GM19452 (cell line): ENCODE results near the gene CARMIL3.
A peak's percentile ranks its signal among the peaks of the same experiment; 100 is the strongest.
"Not testable (repeated sequence)": the region's sequence is repeated elsewhere in the genome, so short reads cannot be mapped to it uniquely, and the experiment has no call there.

ENCODE experiments used
- ATAC-seq: cut with Tn5 transposase; IDR thresholded peaks from one replicate; pipeline ENCODE4 v1.9.1; 2021; ENCODE audit not compliant: unreplicated experiment

The CARMIL3 gene

DNA sequence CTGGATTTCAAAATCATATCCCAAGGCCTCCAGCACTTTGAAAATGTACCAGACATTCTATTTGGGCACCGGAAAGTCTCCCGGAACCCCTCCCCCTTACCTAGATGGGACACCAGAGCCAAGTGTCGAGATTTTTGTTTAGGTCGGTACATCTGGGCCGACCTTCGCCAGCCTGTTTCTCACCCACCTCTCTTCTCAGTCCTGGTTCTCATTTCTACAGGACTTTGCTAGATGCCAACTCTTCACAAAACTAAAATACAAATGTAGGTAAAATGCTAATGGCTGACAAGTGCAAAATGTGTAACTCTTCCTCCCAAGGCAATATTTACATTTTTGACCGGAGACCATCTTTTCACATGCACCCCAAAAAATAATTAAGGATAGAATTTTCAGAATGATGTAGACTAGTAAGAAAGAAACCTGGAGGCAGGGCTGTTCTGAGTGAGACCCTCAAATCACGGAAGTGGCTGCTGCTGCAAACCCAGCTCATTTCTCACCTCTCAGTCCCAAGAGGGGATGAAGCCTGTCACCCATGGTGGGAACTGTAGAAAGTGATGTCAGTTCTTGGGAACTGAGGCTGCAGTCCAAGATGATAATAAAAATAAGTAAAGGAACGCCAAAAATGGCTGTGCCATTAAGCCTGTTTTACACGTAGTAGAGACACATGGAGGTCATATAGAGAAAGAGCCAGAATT is 14.7 kb upstream of the CARMIL3 start:
- ATAC-seq: peak; percentile 37

DNA sequence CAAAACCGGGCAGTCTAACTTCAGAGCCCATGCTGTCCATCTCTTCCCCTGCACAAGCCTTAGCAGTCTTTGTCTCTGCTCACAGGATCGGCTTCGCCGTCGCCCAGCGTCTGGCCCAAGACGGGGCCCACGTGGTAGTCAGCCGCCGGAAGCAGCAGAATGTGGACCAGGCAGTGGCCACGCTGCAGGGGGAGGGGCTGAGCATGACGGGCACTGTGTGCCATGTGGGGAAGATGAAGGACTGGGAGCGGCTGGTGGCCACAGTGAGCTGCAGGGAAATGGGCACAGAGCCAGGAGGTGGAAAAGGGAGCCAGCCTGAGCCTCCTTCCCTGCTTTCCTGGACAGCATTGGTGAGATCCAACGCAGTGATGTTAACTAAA is 14.2 kb upstream of the CARMIL3 start:
- no peak for ATAC-seq

- no peak for ATAC-seq
Observed at GRCh38 chr14:24038686-24039085, 13.1 kb upstream of the CARMIL3 start.

- no peak for ATAC-seq
Observed at GRCh38 chr14:24040692-24041091, 11.1 kb upstream of the CARMIL3 start.

DNA sequence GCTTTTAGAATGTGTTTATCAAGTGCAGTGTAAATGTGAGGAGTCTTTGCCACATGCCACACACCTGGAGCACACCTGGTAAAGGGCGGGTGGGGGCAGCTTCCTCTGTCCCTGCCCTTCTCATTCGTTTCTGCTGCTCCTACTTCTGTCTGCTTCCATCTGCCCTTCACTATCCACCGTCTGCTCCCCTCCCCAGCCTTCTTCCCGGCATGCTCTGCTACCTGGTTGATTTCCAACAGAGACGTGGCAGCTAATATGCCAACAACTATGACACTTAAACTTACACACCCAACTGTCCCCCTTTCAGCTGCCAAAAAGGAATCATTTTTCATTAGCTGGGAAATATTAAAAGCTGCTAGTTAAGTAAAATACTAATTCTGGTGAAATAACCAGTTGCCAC is 9.1 kb upstream of the CARMIL3 start:
- ATAC-seq: no peak

DNA sequence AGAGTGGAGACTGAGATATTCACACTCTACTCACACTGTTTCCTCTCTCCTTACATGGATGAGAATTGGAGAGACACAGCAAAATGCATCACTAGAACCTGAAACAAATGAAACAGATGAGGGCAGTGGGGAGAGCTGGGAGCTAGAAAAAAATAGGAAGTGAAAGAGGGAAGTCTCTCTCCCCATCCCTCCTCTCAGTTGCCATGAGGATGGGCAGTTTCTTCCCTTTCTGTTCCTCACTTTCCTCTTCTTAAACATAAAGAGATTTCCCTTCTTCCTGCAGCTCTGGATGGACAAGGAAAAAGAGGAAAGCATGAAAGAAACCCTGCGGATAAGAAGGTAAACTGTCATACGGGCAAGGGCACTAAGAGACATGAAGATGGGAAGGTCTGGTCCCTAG is 2.8 kb upstream of the CARMIL3 start:
- ATAC-seq: not testable (repeated sequence)

DNA sequence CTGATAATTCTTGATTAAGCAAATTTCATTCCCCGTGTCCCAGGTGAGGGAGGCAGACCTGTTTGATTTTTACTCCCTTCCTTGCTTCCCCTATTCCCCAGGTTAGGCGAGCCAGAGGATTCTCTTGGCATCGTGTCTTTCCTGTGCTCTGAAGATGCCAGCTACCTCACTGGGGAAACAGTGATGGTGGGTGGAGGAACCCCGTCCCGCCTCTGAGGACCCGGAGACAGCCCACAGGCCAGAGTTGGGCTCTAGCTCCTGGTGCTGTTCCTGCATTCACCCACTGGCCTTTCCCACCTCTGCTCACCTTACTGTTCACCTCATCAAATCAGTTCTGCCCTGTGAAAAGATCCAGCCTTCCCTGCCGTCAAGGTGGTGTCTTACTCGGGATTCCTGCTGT is 1.1 kb upstream of the CARMIL3 start:
- not testable (repeated sequence) for ATAC-seq

GRCh38 chr14:24051176-24051788 is 527 bp upstream of the CARMIL3 start:
- ATAC-seq: peak; percentile 10

DNA sequence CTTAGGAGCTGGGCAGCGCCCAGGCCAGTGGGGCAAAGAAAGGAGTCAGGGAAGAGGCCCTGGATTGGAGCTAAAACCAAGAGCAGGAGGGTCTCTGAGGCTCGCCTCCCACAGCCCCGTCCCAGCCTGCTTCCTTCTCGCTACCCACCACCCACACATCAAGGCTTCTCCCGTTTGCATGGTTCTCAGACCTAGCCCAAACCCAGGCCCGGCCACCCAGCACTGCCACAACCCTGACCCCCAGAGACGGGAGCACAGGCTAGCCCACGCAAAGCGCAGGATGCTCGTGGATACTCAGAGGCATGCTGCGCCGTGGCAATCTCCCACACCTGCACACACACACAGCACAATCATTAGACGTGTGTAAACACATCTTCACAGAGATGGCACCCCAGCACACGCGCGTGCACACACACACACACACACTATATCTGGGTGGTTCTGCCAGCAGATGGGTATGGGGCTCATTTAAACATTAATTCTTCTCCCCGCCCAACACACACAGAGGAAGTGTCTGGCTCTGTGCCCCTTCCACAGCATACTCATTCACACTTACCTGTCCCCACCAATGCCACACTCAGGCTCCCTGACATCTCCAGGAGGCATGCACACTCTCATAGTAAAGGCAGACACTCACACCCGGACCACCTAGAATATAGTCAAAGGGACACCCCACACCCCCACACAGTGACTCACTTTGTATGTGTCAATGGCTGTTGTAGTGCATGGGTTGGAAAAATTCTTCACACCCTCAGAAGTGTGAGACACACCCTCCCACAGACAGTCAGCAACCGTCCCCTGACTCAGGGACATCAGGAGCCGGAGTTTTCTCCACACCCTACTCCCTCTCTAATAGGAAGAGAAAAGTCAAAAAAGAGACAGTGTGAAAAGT is 1.1 kb downstream of the CARMIL3 start:
- no peak for ATAC-seq

GRCh38 chr14:24053548-24054323 is 1.9 kb downstream of the CARMIL3 start:
- no peak for ATAC-seq

GRCh38 chr14:24054324-24054641 is 2.5 kb downstream of the CARMIL3 start:
- ATAC-seq: no peak

- ATAC-seq: no peak
Observed at GRCh38 chr14:24054646-24055045, 2.8 kb downstream of the CARMIL3 start.

DNA sequence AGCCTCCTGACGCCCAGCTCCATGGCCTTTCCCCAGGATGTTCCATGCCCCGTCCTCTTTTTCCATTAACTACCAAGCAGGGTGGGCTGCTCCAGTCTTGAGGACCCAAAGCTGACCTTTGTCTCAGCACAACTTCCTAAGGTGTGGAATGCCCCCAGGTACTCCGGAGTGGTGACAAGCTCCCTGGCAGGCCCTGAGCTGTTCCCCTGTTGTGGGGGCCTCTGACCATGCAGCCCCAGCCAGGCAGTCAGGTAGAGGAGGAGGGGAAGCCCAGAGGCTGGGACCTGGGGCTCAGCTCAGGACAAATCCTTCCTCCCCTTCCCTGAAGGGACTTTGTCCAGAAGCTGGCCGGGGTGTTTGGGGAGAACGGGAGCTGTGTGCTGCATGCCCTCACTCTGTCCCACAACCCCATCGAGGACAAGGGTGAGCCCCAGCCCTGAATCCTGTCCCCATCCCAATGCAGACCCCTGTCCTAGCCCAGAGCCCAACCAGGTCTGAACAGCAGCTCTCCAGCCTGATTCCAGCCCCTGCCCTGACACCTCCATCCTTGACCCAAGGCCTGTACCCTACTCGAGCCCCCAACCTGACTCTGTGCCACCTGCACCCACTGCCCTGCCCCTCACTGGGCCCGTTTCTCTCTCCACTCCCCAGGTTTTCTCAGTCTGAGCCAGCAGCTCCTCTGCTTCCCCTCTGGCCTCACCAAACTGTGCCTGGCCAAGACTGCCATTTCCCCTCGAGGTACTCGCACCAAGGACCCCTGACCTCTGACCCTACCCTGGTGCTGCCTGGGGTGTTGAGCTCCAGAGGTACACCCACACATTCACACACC is 4.4 kb downstream of the CARMIL3 start:
- no peak for ATAC-seq

DNA sequence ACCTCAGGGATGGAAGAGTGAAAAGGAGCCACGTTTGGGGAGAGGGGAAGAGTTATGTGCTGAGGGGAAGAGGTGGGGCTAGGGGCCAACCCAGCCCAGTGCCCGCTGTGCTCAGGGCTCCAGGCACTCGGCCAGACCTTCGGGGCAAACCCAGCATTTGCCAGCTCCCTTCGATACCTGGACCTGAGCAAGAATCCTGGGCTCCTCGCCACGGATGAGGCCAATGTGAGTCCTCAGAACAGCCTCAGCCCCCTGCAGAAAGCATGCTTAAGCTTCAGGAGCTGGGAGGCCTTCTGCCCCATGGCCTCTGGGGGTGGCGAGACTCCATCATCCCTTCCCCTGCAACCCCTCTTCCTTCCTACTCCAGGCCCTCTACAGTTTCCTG is 5.0 kb downstream of the CARMIL3 start:
- ATAC-seq: no peak

DNA sequence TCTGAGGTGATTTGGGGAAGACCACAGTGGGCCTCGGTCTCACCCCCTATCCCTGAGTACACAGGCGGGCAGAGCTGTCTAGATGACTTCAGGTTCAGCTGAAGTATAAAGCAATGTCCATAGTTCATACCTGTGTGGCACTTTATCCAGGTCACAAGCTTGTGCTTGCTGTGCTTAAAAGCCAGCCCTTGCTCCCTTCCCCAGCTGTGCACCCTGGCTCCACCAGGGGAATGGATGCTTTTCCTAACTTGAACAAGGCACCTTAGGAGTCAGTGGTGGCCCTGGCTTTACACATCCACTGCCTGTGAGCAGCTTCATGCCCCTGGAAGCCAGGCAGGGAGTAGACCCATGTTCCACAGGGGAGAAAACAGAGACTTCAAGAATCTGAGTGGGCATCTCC is 5.5 kb downstream of the CARMIL3 start:
- ATAC-seq: no peak

- ATAC-seq: no peak
Observed at GRCh38 chr14:24057867-24058259, 6.1 kb downstream of the CARMIL3 start.

DNA sequence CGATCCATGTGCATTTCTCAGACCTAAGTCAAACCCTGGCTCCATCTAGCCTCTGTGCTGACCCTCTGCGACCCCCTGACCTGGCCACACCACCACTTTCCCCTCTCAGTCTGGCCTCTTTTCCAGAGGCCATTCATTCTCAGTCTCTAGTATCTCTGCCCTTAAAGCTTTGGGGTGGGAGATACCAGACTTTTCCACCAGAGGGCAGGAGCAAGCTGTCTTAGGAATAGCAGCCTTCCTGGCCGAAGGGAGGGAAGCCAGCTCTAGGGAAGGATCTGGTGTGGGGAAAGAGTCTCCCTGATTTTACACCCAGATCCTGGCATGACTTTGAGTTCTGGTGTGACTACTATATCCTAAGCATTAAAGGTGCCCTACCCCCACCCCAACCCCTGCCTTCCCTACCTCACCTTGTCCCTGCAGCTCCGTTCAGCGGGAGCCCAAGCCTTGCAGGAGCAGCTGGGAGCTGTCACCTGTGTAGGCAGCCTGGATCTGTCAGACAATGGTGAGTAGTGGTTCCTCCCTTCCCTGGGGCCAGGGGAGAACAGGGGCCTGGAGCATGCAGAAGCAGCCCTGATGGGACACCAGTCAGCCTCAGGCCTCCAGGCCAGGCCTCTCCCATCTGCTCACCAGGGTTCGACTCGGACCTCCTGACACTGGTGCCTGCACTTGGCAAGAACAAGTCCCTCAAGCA is 6.6 kb downstream of the CARMIL3 start:
- ATAC-seq: no peak

DNA sequence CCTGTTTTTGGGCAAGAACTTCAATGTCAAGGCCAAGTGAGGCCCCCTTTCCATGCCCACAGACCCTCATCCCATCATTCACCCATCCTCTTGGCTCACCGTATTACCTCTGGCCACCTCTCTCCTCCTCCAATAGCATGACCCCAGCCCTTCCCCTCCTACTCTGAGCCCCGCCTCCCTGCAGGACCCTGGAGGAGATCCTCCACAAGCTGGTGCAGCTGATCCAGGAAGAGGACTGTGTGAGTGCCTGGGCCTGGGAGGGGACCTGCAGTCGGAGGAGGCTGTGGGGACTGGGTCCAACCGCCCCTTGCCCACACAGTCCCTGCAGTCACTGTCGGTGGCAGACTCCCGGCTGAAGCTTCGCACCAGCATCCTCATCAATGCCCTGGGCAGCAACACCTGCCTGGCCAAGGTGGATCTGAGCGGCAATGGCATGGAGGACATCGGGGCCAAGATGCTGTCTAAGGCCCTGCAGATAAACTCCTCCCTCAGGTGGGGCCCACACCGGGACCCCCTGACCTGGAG is 7.2 kb downstream of the CARMIL3 start:
- ATAC-seq: no peak

DNA sequence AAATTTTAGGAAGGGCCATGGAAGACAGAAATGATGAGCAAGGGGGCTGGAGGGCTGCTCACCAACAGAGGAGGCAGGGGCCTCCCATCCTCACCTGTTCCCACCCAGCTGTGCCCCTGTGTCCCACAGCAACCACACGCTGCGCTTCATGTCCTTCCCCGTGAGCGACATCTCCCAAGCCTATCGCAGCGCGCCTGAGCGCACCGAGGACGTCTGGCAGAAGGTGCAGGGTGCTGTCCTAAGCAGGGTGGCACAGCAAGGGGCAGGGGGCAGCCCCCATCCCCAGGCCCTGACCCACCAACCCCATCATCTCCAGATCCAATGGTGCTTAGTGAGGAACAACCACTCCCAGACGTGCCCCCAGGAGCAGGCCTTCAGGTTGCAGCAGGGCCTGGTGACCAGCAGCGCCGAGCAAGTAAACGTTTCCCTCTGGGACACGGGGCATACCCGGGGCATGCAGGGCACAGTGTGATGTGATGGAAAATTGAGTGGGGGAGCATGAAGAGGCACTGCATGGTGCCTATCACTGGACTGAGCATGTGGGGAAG is 8.1 kb downstream of the CARMIL3 start:
- no peak for ATAC-seq
